ENCODE measurements around the gene SLC37A4. TPM values are rescaled to one million over a fixed set of nuclear protein-coding genes. Genes with fewer than 3 reads are reported as not detected.
"Not testable (repeated sequence)": the region's sequence is repeated elsewhere in the genome, so short reads cannot be mapped to it uniquely, and the experiment has no call there.

Gene SLC37A4
- polyA plus RNA-seq, 1 of the 3 experiments (the other 2 are of a cell fraction) = 21.8 TPM

DNA sequence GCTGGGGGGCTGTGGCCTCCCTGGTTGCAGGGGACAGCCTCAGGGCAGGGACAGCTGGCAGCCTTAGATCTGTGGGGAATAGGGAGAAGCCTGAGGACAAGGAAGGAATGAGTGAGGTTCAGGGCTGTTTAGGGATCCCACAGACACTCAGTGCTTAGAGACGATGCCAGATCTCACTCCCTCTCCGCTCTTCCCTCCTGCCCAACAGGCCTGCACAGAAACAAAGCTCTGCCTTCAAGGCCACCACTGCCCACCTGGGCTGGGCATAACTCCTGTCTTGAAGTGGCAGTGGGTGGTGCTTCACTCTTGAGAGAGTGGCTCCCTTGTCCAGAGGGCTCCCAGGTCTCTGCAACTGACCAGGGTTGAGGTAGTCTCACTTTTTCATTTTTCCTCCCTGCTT lies 45.9 kb downstream of the SLC37A4 start:
- Histone ChIP-seq H3K36me3 (replicated peaks in 1 of 2; ENCODE audit: control insufficient read depth in 1 of 2, insufficient read depth in 2 of 2, low read length in 1 of 2) (no peaks in the 10 kb centered on the region), H3K27ac (ENCODE audit: low read depth in 2 of 2, low read length in 1 of 2) (no peak overlapping the region), H3K9me3 (no peaks in the 10 kb centered on the region), H2AFZ (ENCODE audit: low read depth) (no peak overlapping the region), H3K79me2 (ENCODE audit: insufficient read depth) (no peaks in the 10 kb centered on the region), H3K9ac (no peak overlapping the region), H3K9me2 (no peaks in the 10 kb centered on the region), H4K20me1 (ENCODE audit: insufficient read depth) (no peaks in the 10 kb centered on the region), H3K4me1 (ENCODE audit: control insufficient read depth in 1 of 2, insufficient read depth in 2 of 2, low read depth in 1 of 2, low read length in 1 of 2) (no peaks in the 10 kb centered on the region), H3K27me3 (ENCODE audit: insufficient read depth) (no peaks in the 10 kb centered on the region), H3F3A (replicated peaks; ENCODE audit: insufficient read depth) (peaks cover 3% of the 10 kb centered on the region), H3K4me3 (ENCODE audit: low read depth in 2 of 2, low read length in 1 of 2) (no peak overlapping the region), H3K4me2 (no peak overlapping the region)
- ChIA-PET CTCF (interaction anchor here (1.8 kb wide), 1 partner anchor 29 kb away, joined by 4 read pairs; the partner anchor contains the start of gene UPK2), POLR2A (interaction anchor here (0.6 kb wide), 1 partner anchor 29 kb away, joined by 3 read pairs; no protein-coding TSS in a partner anchor)
- TF ChIP-seq JUND (IDR thresholded peaks at IDR 0.05) (no peak), FOSL2 (IDR thresholded peaks at IDR 0.05; ENCODE audit: borderline replicate concordance, low read depth) (no peak), MEF2A (IDR thresholded peaks at IDR 0.05; ENCODE audit: borderline replicate concordance, low read depth) (no peak), TAF1 (IDR thresholded peaks at IDR 0.05; ENCODE audit: borderline replicate concordance, low read depth, low read length) (no peak), FOXJ3 (CRISPR knock-in tag; IDR thresholded peaks at IDR 0.05) (no peak), ELF1 (IDR thresholded peaks at IDR 0.05) (no peak), EZH2phosphoT487 (IDR thresholded peaks at IDR 0.05; ENCODE audit: borderline replicate concordance, low read depth) (no peak), POLR2AphosphoS5 (IDR thresholded peaks at IDR 0.05; ENCODE audit: low read depth, low read length) (no peak), CHD2 (IDR thresholded peaks at IDR 0.05; ENCODE audit: low read length, partially characterized antibody) (no peak), MXI1 (IDR thresholded peaks at IDR 0.05; ENCODE audit: low read depth, low read length) (no peak)
- DNase-seq = no peak
- WGBS (ENCODE audit: low lambda C conversion rate) = 100% methylated on average over 2 of the region's 2 CpGs

DNA sequence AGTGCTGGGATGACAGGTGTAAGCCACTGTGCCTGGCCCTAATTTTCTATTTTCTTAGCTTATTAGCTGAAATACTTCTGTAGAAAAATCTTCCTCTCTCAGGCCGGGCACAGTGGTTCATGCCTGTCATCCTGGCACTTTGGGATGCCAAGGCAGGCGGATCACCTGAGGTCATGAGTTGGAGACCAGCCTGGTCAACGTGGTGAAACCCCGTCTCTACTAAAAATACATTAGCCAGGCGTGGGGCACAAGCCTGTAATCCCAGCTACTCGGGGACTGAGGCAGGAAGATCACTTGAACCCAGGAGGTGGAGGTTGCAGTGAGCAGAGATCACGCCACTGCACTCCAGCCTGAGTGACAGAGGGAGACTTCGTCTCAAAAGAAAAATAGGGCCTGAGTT lies 46.3 kb downstream of the SLC37A4 start:
- H3K4me1 ChIP-seq (ENCODE audit: control insufficient read depth in 1 of 2, insufficient read depth in 2 of 2, low read depth in 1 of 2, low read length in 1 of 2); H3K4me2 ChIP-seq; H3F3A ChIP-seq (replicated peaks; ENCODE audit: insufficient read depth); H2AFZ ChIP-seq (ENCODE audit: low read depth); H3K27me3 ChIP-seq (ENCODE audit: insufficient read depth); H3K9ac ChIP-seq; POLR2A ChIA-PET; H3K9me2 ChIP-seq; H3K4me3 ChIP-seq (ENCODE audit: low read depth in 2 of 2, low read length in 1 of 2); H3K27ac ChIP-seq (ENCODE audit: low read depth in 2 of 2, low read length in 1 of 2); H3K79me2 ChIP-seq (ENCODE audit: insufficient read depth); DNase-seq; H4K20me1 ChIP-seq (ENCODE audit: insufficient read depth); H3K36me3 ChIP-seq (replicated peaks in 1 of 2; ENCODE audit: control insufficient read depth in 1 of 2, insufficient read depth in 2 of 2, low read length in 1 of 2); CTCF ChIA-PET; H3K9me3 ChIP-seq: not testable (repeated sequence)
- 84% methylated on average over 6 of the region's 8 CpGs for WGBS (ENCODE audit: low lambda C conversion rate)

DNA sequence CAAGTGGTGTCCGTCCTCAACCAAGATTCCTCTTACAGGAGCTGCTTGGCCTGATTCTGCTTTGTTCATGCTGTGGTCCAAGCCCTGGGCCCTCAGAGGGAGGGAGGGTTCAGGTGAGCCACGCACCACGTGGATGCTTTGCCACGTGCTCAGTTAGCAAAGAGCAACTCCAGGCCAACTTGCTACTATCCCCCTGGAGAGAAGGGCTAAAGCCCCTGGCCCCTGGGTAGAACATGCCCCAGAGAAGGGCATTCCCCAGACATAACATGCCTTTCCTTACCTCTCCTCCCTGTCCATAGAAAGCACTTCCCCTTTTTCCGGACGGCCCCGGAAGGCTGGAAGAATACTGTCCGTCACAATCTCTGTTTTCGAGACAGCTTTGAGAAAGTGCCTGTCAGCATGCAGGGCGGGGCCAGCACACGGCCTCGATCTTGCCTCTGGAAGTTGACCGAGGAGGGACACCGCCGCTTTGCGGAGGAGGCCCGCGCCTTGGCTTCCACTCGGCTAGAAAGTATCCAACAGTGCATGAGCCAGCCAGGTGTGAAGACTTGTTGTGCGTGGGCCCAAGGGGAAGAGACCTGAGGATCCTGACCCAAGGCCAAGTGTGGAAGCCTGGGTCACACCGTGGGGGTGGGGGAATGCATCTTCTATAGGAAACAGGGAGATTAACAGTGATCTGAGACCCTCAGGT lies 50.3 kb downstream of the SLC37A4 start:
- no peaks in the 10 kb centered on the region for H3K4me1 ChIP-seq (ENCODE audit: control insufficient read depth in 1 of 2, insufficient read depth in 2 of 2, low read depth in 1 of 2, low read length in 1 of 2)
- 68% methylated on average over 11 of the region's 21 CpGs for WGBS (ENCODE audit: low lambda C conversion rate)
- DNase-seq = no peak
- H4K20me1 ChIP-seq (ENCODE audit: insufficient read depth) = no peaks in the 10 kb centered on the region
- no peaks in the 10 kb centered on the region for H3K36me3 ChIP-seq (replicated peaks in 1 of 2; ENCODE audit: control insufficient read depth in 1 of 2, insufficient read depth in 2 of 2, low read length in 1 of 2)
- H3K79me2 ChIP-seq (ENCODE audit: insufficient read depth) = no peaks in the 10 kb centered on the region
- H3K9ac ChIP-seq = no peak overlapping the region
- H3K4me3 ChIP-seq (ENCODE audit: low read depth in 2 of 2, low read length in 1 of 2) = no peak overlapping the region
- H2AFZ ChIP-seq (ENCODE audit: low read depth) = no peak overlapping the region
- no peak overlapping the region for H3K4me2 ChIP-seq
- ChIA-PET POLR2A (no interaction called here), CTCF (interaction anchor here (0.9 to 1.2 kb wide), 2 partner anchors 50 to 110 kb away, joined by 3 to 4 read pairs; no protein-coding TSS in a partner anchor)
- no peaks in the 10 kb centered on the region for H3K9me3 ChIP-seq
- H3K27ac ChIP-seq (ENCODE audit: low read depth in 2 of 2, low read length in 1 of 2) = no peak overlapping the region
- H3F3A ChIP-seq (replicated peaks; ENCODE audit: insufficient read depth) = no peaks in the 10 kb centered on the region
- no peaks in the 10 kb centered on the region for H3K9me2 ChIP-seq
- TF ChIP-seq FOXM1 (IDR thresholded peaks at IDR 0.05; ENCODE audit: low read depth) (no peak), RXRA (IDR thresholded peaks at IDR 0.05; ENCODE audit: borderline replicate concordance, low read depth) (no peak), FOSL2 (IDR thresholded peaks at IDR 0.05; ENCODE audit: borderline replicate concordance, low read depth) (no peak), MEF2A (IDR thresholded peaks at IDR 0.05; ENCODE audit: borderline replicate concordance, low read depth) (no peak), EZH2phosphoT487 (IDR thresholded peaks at IDR 0.05; ENCODE audit: borderline replicate concordance, low read depth) (no peak), GATA2 (CRISPR knock-in tag; IDR thresholded peaks at IDR 0.05) (no peak), FOXJ3 (CRISPR knock-in tag; IDR thresholded peaks at IDR 0.05) (no peak), NRF1 (IDR thresholded peaks at IDR 0.05; ENCODE audit: low read depth, low read length) (no peak), RFX5 (IDR thresholded peaks at IDR 0.05; ENCODE audit: low read length) (no peak)
- TF ChIP-seq, protein P1, sequence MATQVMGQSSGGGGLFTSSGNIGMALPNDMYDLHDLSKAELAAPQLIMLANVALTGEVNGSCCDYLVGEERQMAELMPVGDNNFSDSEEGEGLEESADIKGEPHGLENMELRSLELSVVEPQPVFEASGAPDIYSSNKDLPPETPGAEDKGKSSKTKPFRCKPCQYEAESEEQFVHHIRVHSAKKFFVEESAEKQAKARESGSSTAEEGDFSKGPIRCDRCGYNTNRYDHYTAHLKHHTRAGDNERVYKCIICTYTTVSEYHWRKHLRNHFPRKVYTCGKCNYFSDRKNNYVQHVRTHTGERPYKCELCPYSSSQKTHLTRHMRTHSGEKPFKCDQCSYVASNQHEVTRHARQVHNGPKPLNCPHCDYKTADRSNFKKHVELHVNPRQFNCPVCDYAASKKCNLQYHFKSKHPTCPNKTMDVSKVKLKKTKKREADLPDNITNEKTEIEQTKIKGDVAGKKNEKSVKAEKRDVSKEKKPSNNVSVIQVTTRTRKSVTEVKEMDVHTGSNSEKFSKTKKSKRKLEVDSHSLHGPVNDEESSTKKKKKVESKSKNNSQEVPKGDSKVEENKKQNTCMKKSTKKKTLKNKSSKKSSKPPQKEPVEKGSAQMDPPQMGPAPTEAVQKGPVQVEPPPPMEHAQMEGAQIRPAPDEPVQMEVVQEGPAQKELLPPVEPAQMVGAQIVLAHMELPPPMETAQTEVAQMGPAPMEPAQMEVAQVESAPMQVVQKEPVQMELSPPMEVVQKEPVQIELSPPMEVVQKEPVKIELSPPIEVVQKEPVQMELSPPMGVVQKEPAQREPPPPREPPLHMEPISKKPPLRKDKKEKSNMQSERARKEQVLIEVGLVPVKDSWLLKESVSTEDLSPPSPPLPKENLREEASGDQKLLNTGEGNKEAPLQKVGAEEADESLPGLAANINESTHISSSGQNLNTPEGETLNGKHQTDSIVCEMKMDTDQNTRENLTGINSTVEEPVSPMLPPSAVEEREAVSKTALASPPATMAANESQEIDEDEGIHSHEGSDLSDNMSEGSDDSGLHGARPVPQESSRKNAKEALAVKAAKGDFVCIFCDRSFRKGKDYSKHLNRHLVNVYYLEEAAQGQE (IDR thresholded peaks at IDR 0.05; ENCODE audit: low read depth, low read length) = no peak
- H3K27me3 ChIP-seq (ENCODE audit: insufficient read depth) = no peaks in the 10 kb centered on the region; the same call in 1 of the 2 replicates
